BE2C (cell line): Measurements from ENCODE around the gene MIPEP.

Experiments
- DNase-seq: peaks from one replicate; pipeline ENCODE4 v3.0.0-alpha.2; 2020
- H3K27me3 ChIP-seq: fragments of 250-450 bp; sonication (Bioruptor Pico); 2 replicates; pipeline ENCODE4 v1.5.1; 2020; ENCODE audit warnings: mild to moderate bottlenecking
- H3K36me3 ChIP-seq: fragments of 250-450 bp; sonication (Bioruptor Pico); 2 replicates; pipeline ENCODE4 v1.5.1; 2020; ENCODE audit warnings: mild to moderate bottlenecking
- H3K4me1 ChIP-seq: fragments of 250-450 bp; sonication (Bioruptor Pico); 2 replicates; pipeline ENCODE4 v1.5.1; 2020
- H3K4me3 ChIP-seq: 2 replicates; pipeline ENCODE4 v1.5.1; 2011; ENCODE audit warnings: low read depth, low read length
- H3K9me3 ChIP-seq: fragments of 250-450 bp; sonication (Bioruptor Pico); 2 replicates; pipeline ENCODE4 v1.5.1; 2020
- CTCF ChIP-seq: IDR thresholded peaks from 2 replicates; pipeline ENCODE4 v1.5.1; 2012; ENCODE audit warnings: mild to moderate bottlenecking, low read depth, low read length

Gene MIPEP

GRCh38 chr13:23771552-23771951, 117.6 kb downstream of the MIPEP start:
- TF ChIP-seq CTCF = no peak
- Histone ChIP-seq H3K4me3 (no peak overlapping the region), H3K27me3 (no peaks in the 10 kb centered on the region), H3K9me3 (no peaks in the 10 kb centered on the region), H3K36me3 (no peaks in the 10 kb centered on the region), H3K4me1 (no peaks in the 10 kb centered on the region)
- DNase-seq = no peak

GRCh38 chr13:23770973-23771372, 118.2 kb downstream of the MIPEP start:
- Histone ChIP-seq H3K27me3 (no peaks in the 10 kb centered on the region), H3K4me1 (no peaks in the 10 kb centered on the region), H3K4me3 (no peak overlapping the region), H3K36me3 (no peaks in the 10 kb centered on the region), H3K9me3 (no peaks in the 10 kb centered on the region)
- DNase-seq = no peak
- no peak for TF ChIP-seq CTCF

GRCh38 chr13:23770428-23770827, 118.8 kb downstream of the MIPEP start:
- Histone ChIP-seq H3K27me3 (no peaks in the 10 kb centered on the region), H3K9me3 (no peaks in the 10 kb centered on the region), H3K4me3 (no peak overlapping the region), H3K4me1 (no peaks in the 10 kb centered on the region), H3K36me3 (no peaks in the 10 kb centered on the region)
- no peak; the same call in 1 of the 2 replicates for TF ChIP-seq CTCF
- no peak for DNase-seq

- no peak for DNase-seq
- H3K4me1 ChIP-seq = no peaks in the 10 kb centered on the region
- no peaks in the 10 kb centered on the region for H3K9me3 ChIP-seq
- H3K4me3 ChIP-seq = no peak overlapping the region
- no peak for TF ChIP-seq CTCF
- H3K27me3 ChIP-seq = no peaks in the 10 kb centered on the region
- H3K36me3 ChIP-seq = no peaks in the 10 kb centered on the region
Measured at GRCh38 chr13:23769401-23769800, 119.8 kb downstream of the MIPEP start.

- Histone ChIP-seq H3K36me3 (no peaks in the 10 kb centered on the region), H3K4me1 (no peaks in the 10 kb centered on the region), H3K27me3 (no peaks in the 10 kb centered on the region), H3K9me3 (no peaks in the 10 kb centered on the region), H3K4me3 (no peak overlapping the region)
- DNase-seq = no peak
- TF ChIP-seq CTCF = no peak
Measured at GRCh38 chr13:23767838-23768237, 121.4 kb downstream of the MIPEP start.

GRCh38 chr13:23766939-23767338, 122.3 kb downstream of the MIPEP start:
- Histone ChIP-seq H3K27me3 (no peaks in the 10 kb centered on the region), H3K9me3 (no peaks in the 10 kb centered on the region), H3K4me3 (no peak overlapping the region), H3K36me3 (no peaks in the 10 kb centered on the region), H3K4me1 (no peaks in the 10 kb centered on the region)
- no peak for DNase-seq
- TF ChIP-seq CTCF = no peak
